ENCODE measurements around the gene GIMAP8. TPM values are rescaled to one million over a fixed set of nuclear protein-coding genes. Genes with fewer than 3 reads are reported as not detected.
"Not testable (repeated sequence)": the region's sequence is repeated elsewhere in the genome, so short reads cannot be mapped to it uniquely, and the experiment has no call there.

The GIMAP8 gene
- total and polyA plus RNA-seq, 2 experiments from 2014 or later, result 0.06 TPM; not detected in 1

DNA sequence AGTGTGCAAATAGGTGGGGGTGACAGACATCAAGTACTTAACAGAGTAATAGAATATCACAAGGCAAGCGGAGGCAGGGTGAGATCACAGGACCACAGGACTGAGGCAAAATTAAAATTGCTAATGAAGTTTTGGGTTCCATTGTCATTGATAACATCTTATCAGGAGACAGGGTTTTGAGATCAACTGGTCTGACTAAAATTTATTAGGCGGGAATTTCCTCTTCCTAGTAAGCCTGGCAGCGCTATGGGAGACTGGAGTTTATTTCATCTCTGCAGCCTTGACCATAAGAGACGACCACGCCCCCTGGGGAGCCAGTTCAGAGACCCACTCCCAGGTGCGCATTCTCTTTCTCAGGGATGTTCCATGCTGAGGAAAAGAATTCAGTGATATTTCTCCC, 72.5 kb downstream of the GIMAP8 start:
- H3K4me3 ChIP-seq, result peak overlapping the region; percentile 18
- not testable (repeated sequence) for H3K9me2 ChIP-seq (ENCODE audit: insufficient read depth); H2AFZ ChIP-seq; H3K36me3 Mint-ChIP-seq (ENCODE audit: low read depth); H3K27me3 ChIP-seq (ENCODE audit: insufficient read depth); H4K20me1 ChIP-seq (replicated peaks; ENCODE audit: insufficient read depth); H3K27me3 Mint-ChIP-seq (ENCODE audit: insufficient read depth, low read depth, poor library complexity); H3K79me2 ChIP-seq (replicated peaks; ENCODE audit: insufficient read depth); H3K9me3 Mint-ChIP-seq; H3F3A ChIP-seq (replicated peaks; ENCODE audit: low read depth); H3K36me3 ChIP-seq (ENCODE audit: insufficient read depth)
- ATAC-seq (peak; percentile 48), DNase-seq (ENCODE audit: low spot score) (peak; percentile 62)
- H3K27ac ChIP-seq (ENCODE audit: low read depth), result peak overlapping the region; percentile 64
- peak overlapping the region; percentile 53 for H3K4me3 Mint-ChIP-seq
- H3K27ac Mint-ChIP-seq, result peak overlapping the region; percentile 75
- H3K4me1 Mint-ChIP-seq, result peaks cover 29% of the 10 kb centered on the region
- H3K4me2 ChIP-seq, result peak overlapping the region; percentile 72
- peak; percentile 53; the same call in 1 of the 2 replicates for TF ChIP-seq NANOG (IDR thresholded peaks at IDR 0.05; ENCODE audit: borderline replicate concordance)
- peaks cover 26% of the 10 kb centered on the region for H3K4me1 ChIP-seq (ENCODE audit: insufficient read depth)

DNA sequence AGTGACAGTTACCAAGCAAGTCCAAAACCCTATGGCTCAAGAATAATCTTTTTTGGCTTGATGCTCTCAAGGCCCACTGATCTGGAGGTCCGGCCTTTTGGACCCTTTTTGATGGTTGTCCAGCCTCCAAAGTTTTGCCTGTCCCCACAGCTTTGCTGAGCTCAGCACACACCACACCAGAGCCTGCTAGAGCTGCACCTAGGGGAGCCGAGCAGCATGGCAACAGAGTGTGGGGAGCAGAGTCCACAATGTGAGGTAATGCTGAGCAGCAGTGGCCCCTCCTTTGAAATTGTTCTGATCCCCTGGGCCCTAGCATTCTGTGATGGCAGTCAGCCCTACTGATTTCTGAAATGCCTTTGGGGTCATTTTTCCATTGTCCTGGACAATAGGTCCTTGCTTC, 73.6 kb downstream of the GIMAP8 start:
- peak overlapping the region; percentile 72; the same call in 1 of the 2 replicates for H3K4me2 ChIP-seq
- ATAC-seq (peak; percentile 95), DNase-seq (ENCODE audit: low spot score) (peak; percentile 8)
- H2AFZ ChIP-seq, result peak overlapping the region; percentile 52; the same call in 1 of the 2 replicates
- H3K9me2 ChIP-seq (ENCODE audit: insufficient read depth), result peaks cover 6% of the 10 kb centered on the region; the same call in 1 of the 2 replicates
- H3K27me3 Mint-ChIP-seq (ENCODE audit: insufficient read depth, low read depth, poor library complexity), result peaks cover 7% of the 10 kb centered on the region
- no peak overlapping the region for H3K27ac ChIP-seq (ENCODE audit: low read depth)
- H3K79me2 ChIP-seq (replicated peaks; ENCODE audit: insufficient read depth), result no peaks in the 10 kb centered on the region
- H3K36me3 Mint-ChIP-seq (ENCODE audit: low read depth), result peaks cover 11% of the 10 kb centered on the region; the same call in 2 of the 3 replicates
- H3F3A ChIP-seq (replicated peaks; ENCODE audit: low read depth), result no peaks in the 10 kb centered on the region
- no peak overlapping the region for H3K27ac Mint-ChIP-seq
- 0 out of 2 replicates have a peak, but pooled peaks cover 2% of the 10 kb centered on the region for H3K27me3 ChIP-seq (ENCODE audit: insufficient read depth)
- H3K4me3 Mint-ChIP-seq, result no peak overlapping the region
- no peaks in the 10 kb centered on the region for H3K36me3 ChIP-seq (ENCODE audit: insufficient read depth)
- no peak for TF ChIP-seq POLR2AphosphoS5 (IDR thresholded peaks at IDR 0.05; ENCODE audit: low read depth)
- peaks cover 26% of the 10 kb centered on the region for H3K4me1 ChIP-seq (ENCODE audit: insufficient read depth)
- peak overlapping the region; percentile 18; the same call in 1 of the 2 replicates for H3K4me3 ChIP-seq
- H3K4me1 Mint-ChIP-seq, result peaks cover 29% of the 10 kb centered on the region
- H3K9me3 Mint-ChIP-seq, result peaks cover 17% of the 10 kb centered on the region
- no peaks in the 10 kb centered on the region for H4K20me1 ChIP-seq (replicated peaks; ENCODE audit: insufficient read depth)

Other genes with a start within 250 kb of the GIMAP8 start
- gene LRRC61, start 127.3 kb upstream of the GIMAP8 start, total RNA-seq (2014; rRNA removed; shearing (Covaris generic)), result 67.6 and 75.2 TPM in 2 replicates
- 29.7 and 34.7 TPM in 2 replicates for gene LRRC61, start 127.3 kb upstream of the GIMAP8 start, polyA plus RNA-seq (2016; fragmentation: Nextera tagmentation; extraction: Ambion mirVana)
- 1.5 and 5.8 TPM in 2 replicates for gene ACTR3C, start 127.1 kb upstream of the GIMAP8 start, total RNA-seq (2014; rRNA removed; shearing (Covaris generic))
- 1.8 and 3.5 TPM in 2 replicates for gene ACTR3C, start 127.1 kb upstream of the GIMAP8 start, polyA plus RNA-seq (2016; fragmentation: Nextera tagmentation; extraction: Ambion mirVana)
- gene RARRES2, start 109.0 kb upstream of the GIMAP8 start, total RNA-seq (2014; rRNA removed; shearing (Covaris generic)), result 164 and 169 TPM in 2 replicates
- 314 and 317 TPM in 2 replicates for gene RARRES2, start 109.0 kb upstream of the GIMAP8 start, polyA plus RNA-seq (2016; fragmentation: Nextera tagmentation; extraction: Ambion mirVana)
- 143 and 156 TPM in 2 replicates for gene REPIN1, start 81.8 kb upstream of the GIMAP8 start, total RNA-seq (2014; rRNA removed; shearing (Covaris generic))
- 29.2 and 29.8 TPM in 2 replicates for gene REPIN1, start 81.8 kb upstream of the GIMAP8 start, polyA plus RNA-seq (2016; fragmentation: Nextera tagmentation; extraction: Ambion mirVana)
- gene ZNF775, start 71.3 kb upstream of the GIMAP8 start, total RNA-seq (2014; rRNA removed; shearing (Covaris generic)), result 35.2 and 38.2 TPM in 2 replicates
- 4.5 and 6.7 TPM in 2 replicates for gene ZNF775, start 71.3 kb upstream of the GIMAP8 start, polyA plus RNA-seq (2016; fragmentation: Nextera tagmentation; extraction: Ambion mirVana)
- gene GIMAP7, start 64.2 kb downstream of the GIMAP8 start, total RNA-seq (2014; rRNA removed; shearing (Covaris generic)), result not detected in 2 replicates
- gene GIMAP7, start 64.2 kb downstream of the GIMAP8 start, polyA plus RNA-seq (2016; fragmentation: Nextera tagmentation; extraction: Ambion mirVana), result not detected in 2 replicates
- not detected in 2 replicates for gene GIMAP4, start 116.8 kb downstream of the GIMAP8 start, total RNA-seq (2014; rRNA removed; shearing (Covaris generic))
- gene GIMAP4, start 116.8 kb downstream of the GIMAP8 start, polyA plus RNA-seq (2016; fragmentation: Nextera tagmentation; extraction: Ambion mirVana), result 0.19 TPM in 1 of 2 replicates, not detected in the other
- not detected in 2 replicates for gene GIMAP6, start 181.8 kb downstream of the GIMAP8 start, total RNA-seq (2014; rRNA removed; shearing (Covaris generic))
- not detected in 2 replicates for gene GIMAP6, start 181.8 kb downstream of the GIMAP8 start, polyA plus RNA-seq (2016; fragmentation: Nextera tagmentation; extraction: Ambion mirVana)
- not detected in 2 replicates for gene GIMAP2, start 235.1 kb downstream of the GIMAP8 start, total RNA-seq (2014; rRNA removed; shearing (Covaris generic))
- not detected in 2 replicates for gene GIMAP2, start 235.1 kb downstream of the GIMAP8 start, polyA plus RNA-seq (2016; fragmentation: Nextera tagmentation; extraction: Ambion mirVana)

All from GM23338 (cell line).